Measurements from ENCODE around the gene RAD51B. TPM values are rescaled to one million over a fixed set of nuclear protein-coding genes. Genes with fewer than 3 reads are reported as not detected.
A peak's percentile ranks its signal among the peaks of the same experiment; 100 is the strongest.

The RAD51B gene
- total RNA-seq, 1 experiment from 2014 or later, result 8.5 TPM

DNA sequence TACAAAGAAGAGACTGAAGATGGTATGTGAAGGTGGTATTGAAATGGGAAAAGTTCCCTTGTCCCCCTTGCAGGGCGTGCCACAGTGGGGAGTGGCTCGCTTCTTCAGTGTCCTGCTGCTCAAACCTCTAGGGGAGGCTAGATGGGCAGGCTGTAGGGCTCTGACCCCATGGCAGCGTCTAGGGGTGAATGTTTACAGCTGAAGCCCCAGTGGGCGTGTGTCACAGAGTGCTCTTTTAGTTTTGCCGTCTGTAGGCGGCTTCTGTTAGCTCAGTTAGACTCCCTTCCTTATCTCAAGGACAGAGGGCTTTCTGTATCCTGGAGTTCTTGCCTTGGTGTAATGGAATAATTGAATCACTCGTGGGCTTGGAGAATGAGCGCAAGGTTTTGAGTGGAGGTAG lies 266.2 kb downstream of the RAD51B start:
- in situ Hi-C loops (cut with HindIII; ENCODE audit: low pct_unique_long_range_greater_than_20kb, low sequenced_read_pairs), result no loop called here
- Histone ChIP-seq H3K36me3 (ENCODE audit: control insufficient read depth, insufficient read depth, low read length) (no peaks in the 10 kb centered on the region), H3K9me3 (ENCODE audit: control insufficient read depth, insufficient read depth, low read depth, low read length) (no peaks in the 10 kb centered on the region), H3K4me1 (ENCODE audit: control insufficient read depth, insufficient read depth, low read length) (peaks cover 17% of the 10 kb centered on the region), H3K4me3 (ENCODE audit: low read depth in 2 of 2, low read length in 2 of 2) (no peak overlapping the region), H3K27me3 (ENCODE audit: control insufficient read depth, insufficient read depth, low read length) (no peaks in the 10 kb centered on the region), H3K27ac (ENCODE audit: low read length) (peak overlapping the region; percentile 74; the same call in 1 of the 2 replicates)
- no peak for TF ChIP-seq REST (IDR thresholded peaks at IDR 0.05; ENCODE audit: insufficient read depth in 1 of 2, low read depth in 2 of 2, low read length in 1 of 2)
- POLR2A ChIA-PET, result no interaction called here
- DNase-seq (ENCODE audit: low read depth, low spot score) (no peak), ATAC-seq (no peak)
- BruUV-seq (replicated peaks), result no TSS peak
- intact Hi-C loops (cut with micrococcal nuclease; ENCODE audit: unreplicated experiment), result loop anchor here (10.0 kb wide), 2 partner anchors 141 to 159 kb away; no protein-coding TSS in a partner anchor
- CTCF ChIA-PET, result no interaction called here

- ATAC-seq, result peak; percentile 74
- CTCF ChIA-PET, result interaction anchor here (0.6 to 0.7 kb wide), 2 partner anchors 22 to 93 kb away, joined by 3 to 4 read pairs; no protein-coding TSS in a partner anchor
- intact Hi-C loops (cut with micrococcal nuclease; ENCODE audit: unreplicated experiment), result loop anchor here (10.0 kb wide), 2 partner anchors 144 to 156 kb away; no protein-coding TSS in a partner anchor
Observed at GRCh38 chr14:68088451-68088854, 268.9 kb downstream of the RAD51B start.

More at GRCh38 chr14:68088451-68088854, 268.9 kb downstream of the RAD51B start:
- Histone ChIP-seq H3K4me3 (ENCODE audit: low read depth in 2 of 2, low read length in 2 of 2) (peak overlapping the region; percentile 27 to 39), H3K4me1 (ENCODE audit: control insufficient read depth, insufficient read depth, low read length) (peaks cover 17% of the 10 kb centered on the region), H3K36me3 (ENCODE audit: control insufficient read depth, insufficient read depth, low read length) (no peaks in the 10 kb centered on the region), H3K27me3 (ENCODE audit: control insufficient read depth, insufficient read depth, low read length) (no peaks in the 10 kb centered on the region), H3K27ac (ENCODE audit: low read length) (peak overlapping the region; percentile 94), H3K9me3 (ENCODE audit: control insufficient read depth, insufficient read depth, low read depth, low read length) (no peaks in the 10 kb centered on the region)
- in situ Hi-C loops (cut with HindIII; ENCODE audit: low pct_unique_long_range_greater_than_20kb, low sequenced_read_pairs), result no loop called here
- TF ChIP-seq REST (IDR thresholded peaks at IDR 0.05; ENCODE audit: insufficient read depth in 1 of 2, low read depth in 2 of 2, low read length in 1 of 2), result no peak
- no peak for TF ChIP-seq TCF7L2 (IDR thresholded peaks at IDR 0.05; ENCODE audit: low read depth, low read length)
- TF ChIP-seq SIN3A (IDR thresholded peaks at IDR 0.05; ENCODE audit: borderline replicate concordance, insufficient read depth, low read depth, low read length), result no peak
- TF ChIP-seq POLR2AphosphoS5 (IDR thresholded peaks at IDR 0.05; ENCODE audit: low read depth, low read length), result no peak
- TF ChIP-seq, protein P1, sequence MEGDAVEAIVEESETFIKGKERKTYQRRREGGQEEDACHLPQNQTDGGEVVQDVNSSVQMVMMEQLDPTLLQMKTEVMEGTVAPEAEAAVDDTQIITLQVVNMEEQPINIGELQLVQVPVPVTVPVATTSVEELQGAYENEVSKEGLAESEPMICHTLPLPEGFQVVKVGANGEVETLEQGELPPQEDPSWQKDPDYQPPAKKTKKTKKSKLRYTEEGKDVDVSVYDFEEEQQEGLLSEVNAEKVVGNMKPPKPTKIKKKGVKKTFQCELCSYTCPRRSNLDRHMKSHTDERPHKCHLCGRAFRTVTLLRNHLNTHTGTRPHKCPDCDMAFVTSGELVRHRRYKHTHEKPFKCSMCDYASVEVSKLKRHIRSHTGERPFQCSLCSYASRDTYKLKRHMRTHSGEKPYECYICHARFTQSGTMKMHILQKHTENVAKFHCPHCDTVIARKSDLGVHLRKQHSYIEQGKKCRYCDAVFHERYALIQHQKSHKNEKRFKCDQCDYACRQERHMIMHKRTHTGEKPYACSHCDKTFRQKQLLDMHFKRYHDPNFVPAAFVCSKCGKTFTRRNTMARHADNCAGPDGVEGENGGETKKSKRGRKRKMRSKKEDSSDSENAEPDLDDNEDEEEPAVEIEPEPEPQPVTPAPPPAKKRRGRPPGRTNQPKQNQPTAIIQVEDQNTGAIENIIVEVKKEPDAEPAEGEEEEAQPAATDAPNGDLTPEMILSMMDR (IDR thresholded peaks at IDR 0.05), result no peak
- no TSS peak for BruUV-seq (replicated peaks)
- POLR2A ChIA-PET, result interaction anchor here (0.7 kb wide), 1 partner anchor 21 kb away, joined by 3 read pairs; no protein-coding TSS in a partner anchor
- DNase-seq (ENCODE audit: low read depth, low spot score), result peak; percentile 10
